SK-N-SH (cell line): Measurements from ENCODE around the gene HOXB8.

Source experiments
- CTCF ChIP-seq: fragments of 200-600 bp; sonication (generic); IDR thresholded peaks from 2 replicates; pipeline ENCODE4 v1.6.1; 2017; ENCODE audit warnings: antibody characterized with exemption, mild to moderate bottlenecking, moderate library complexity
- ELF1 ChIP-seq: IDR thresholded peaks from 2 replicates; pipeline ENCODE4 v1.4.0; 2012
- GABPA ChIP-seq: IDR thresholded peaks from 2 replicates; pipeline ENCODE4 v1.4.0; 2012; ENCODE audit warnings: low read depth, mild to moderate bottlenecking
- GATA2 ChIP-seq: sonication (generic); formaldehyde crosslinking; IDR thresholded peaks from 2 replicates; pipeline ENCODE4 v1.5.0; 2020; ENCODE audit warnings: mild to moderate bottlenecking, missing genetic modification reagents
- POLR2AphosphoS5 ChIP-seq: IDR thresholded peaks from 2 replicates; pipeline ENCODE4 v1.6.1; 2012; ENCODE audit warnings: low read depth, low read length
- RAD21 ChIP-seq: IDR thresholded peaks from 2 replicates; pipeline ENCODE4 v1.6.1; 2012; ENCODE audit warnings: mild to moderate bottlenecking, low read length
- RCOR1 ChIP-seq: fragments of 150-350 bp; IDR thresholded peaks from 2 replicates; pipeline ENCODE4 v1.6.1; 2017; ENCODE audit warnings: antibody characterized with exemption, low read length
- YY1 ChIP-seq: IDR thresholded peaks from 2 replicates; pipeline ENCODE4 v1.4.0; 2012; ENCODE audit warnings: low read depth, mild to moderate bottlenecking
- TF ChIP-seq, protein P1 (sequence below): fragments of 150-350 bp; IDR thresholded peaks from 2 replicates; pipeline ENCODE4 v1.6.1; 2017; ENCODE audit warnings: antibody characterized with exemption, low read length, low read depth, borderline replicate concordance
- TF ChIP-seq, protein P2 (sequence below): IDR thresholded peaks from 2 replicates; pipeline ENCODE4 v1.4.0; 2012; ENCODE audit warnings: low read depth, borderline replicate concordance
- TF ChIP-seq, protein P3 (sequence below): IDR thresholded peaks from 2 replicates; pipeline ENCODE4 v1.4.0; 2012; ENCODE audit warnings: low read depth, borderline replicate concordance

- TF ChIP-seq CTCF (peak; percentile 100), GATA2 (no peak), GABPA (no peak), RCOR1 (peak; percentile 14; the same call in 1 of the 2 replicates), POLR2AphosphoS5 (no peak), RAD21 (peak; percentile 97), YY1 (no peak), ELF1 (no peak)
- TF ChIP-seq, protein P1, sequence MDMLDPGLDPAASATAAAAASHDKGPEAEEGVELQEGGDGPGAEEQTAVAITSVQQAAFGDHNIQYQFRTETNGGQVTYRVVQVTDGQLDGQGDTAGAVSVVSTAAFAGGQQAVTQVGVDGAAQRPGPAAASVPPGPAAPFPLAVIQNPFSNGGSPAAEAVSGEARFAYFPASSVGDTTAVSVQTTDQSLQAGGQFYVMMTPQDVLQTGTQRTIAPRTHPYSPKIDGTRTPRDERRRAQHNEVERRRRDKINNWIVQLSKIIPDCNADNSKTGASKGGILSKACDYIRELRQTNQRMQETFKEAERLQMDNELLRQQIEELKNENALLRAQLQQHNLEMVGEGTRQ: no peak
- TF ChIP-seq, protein P2, sequence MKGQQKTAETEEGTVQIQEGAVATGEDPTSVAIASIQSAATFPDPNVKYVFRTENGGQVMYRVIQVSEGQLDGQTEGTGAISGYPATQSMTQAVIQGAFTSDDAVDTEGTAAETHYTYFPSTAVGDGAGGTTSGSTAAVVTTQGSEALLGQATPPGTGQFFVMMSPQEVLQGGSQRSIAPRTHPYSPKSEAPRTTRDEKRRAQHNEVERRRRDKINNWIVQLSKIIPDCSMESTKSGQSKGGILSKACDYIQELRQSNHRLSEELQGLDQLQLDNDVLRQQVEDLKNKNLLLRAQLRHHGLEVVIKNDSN: no peak
- TF ChIP-seq, protein P3, sequence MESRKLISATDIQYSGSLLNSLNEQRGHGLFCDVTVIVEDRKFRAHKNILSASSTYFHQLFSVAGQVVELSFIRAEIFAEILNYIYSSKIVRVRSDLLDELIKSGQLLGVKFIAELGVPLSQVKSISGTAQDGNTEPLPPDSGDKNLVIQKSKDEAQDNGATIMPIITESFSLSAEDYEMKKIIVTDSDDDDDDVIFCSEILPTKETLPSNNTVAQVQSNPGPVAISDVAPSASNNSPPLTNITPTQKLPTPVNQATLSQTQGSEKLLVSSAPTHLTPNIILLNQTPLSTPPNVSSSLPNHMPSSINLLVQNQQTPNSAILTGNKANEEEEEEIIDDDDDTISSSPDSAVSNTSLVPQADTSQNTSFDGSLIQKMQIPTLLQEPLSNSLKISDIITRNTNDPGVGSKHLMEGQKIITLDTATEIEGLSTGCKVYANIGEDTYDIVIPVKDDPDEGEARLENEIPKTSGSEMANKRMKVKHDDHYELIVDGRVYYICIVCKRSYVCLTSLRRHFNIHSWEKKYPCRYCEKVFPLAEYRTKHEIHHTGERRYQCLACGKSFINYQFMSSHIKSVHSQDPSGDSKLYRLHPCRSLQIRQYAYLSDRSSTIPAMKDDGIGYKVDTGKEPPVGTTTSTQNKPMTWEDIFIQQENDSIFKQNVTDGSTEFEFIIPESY: no peak
Observed at GRCh38 chr17:48618256-48618896, 3.3 kb upstream of the HOXB8 start.
